Muscle layer of colon (tissue), 2 donors: ENCODE measurements around the gene CHMP5.

Experiments used
- H3K27ac ChIP-seq: one replicate; pipeline ENCODE4 v1.7.0; 2013; ENCODE audit warnings: low read depth, mild to moderate bottlenecking, low read length, moderate library complexity
- H3K27me3 ChIP-seq, 2 donors: one replicate each; pipeline ENCODE4 v1.7.0; 2013; ENCODE audit warnings: low read length in 2 of 2, mild to moderate bottlenecking in 2 of 2; ENCODE audit not compliant: insufficient read depth in 2 of 2, control insufficient read depth in 1 of 2
- H3K36me3 ChIP-seq: one replicate; pipeline ENCODE4 v1.7.0; 2013; ENCODE audit warnings: mild to moderate bottlenecking, low read length; ENCODE audit not compliant: insufficient read depth
- H3K4me1 ChIP-seq: one replicate; pipeline ENCODE4 v1.7.0; 2013; ENCODE audit warnings: mild to moderate bottlenecking, low read length; ENCODE audit not compliant: insufficient read depth
- H3K4me3 ChIP-seq, 2 donors: one replicate each; pipeline ENCODE4 v1.7.0; 2013; ENCODE audit warnings: low read length in 2 of 2, low read depth in 1 of 2, mild to moderate bottlenecking in 1 of 2, moderate library complexity in 1 of 2
- H3K9ac ChIP-seq: one replicate; pipeline ENCODE4 v1.7.0; 2013; ENCODE audit warnings: low read length
- H3K9me3 ChIP-seq: one replicate; pipeline ENCODE4 v1.7.0; 2013; ENCODE audit warnings: mild to moderate bottlenecking, low read length
- donor health status: abdominal sarcoma.
- donor health status: Adenocarcinoma of cecum.

CHMP5 gene

DNA sequence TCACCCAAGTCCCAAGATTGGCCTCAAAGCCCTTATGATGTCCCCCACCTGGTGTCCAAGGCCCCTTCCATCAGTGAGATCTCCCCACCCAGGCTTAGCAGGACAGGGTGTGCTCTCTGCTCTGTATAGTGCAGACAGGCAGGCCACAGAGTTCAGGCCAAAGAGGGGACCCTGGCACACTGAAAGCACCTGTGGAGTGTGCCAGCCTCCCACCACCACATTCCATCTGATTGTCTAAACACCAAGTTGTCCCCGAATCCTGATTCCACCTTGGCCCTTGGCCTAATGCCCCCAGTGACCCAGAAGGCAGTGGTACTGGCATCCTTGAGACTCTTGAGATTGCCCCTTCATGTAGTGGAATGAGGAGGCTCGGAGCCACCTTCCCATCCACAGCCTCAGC lies 19.5 kb upstream of the CHMP5 start:
- no peaks in the 10 kb centered on the region for H3K9me3 ChIP-seq
- no peak overlapping the region for H3K4me3 ChIP-seq
- no peak overlapping the region for H3K27ac ChIP-seq
- H3K36me3 ChIP-seq, result peaks cover 11% of the 10 kb centered on the region
- no peak overlapping the region for H3K9ac ChIP-seq
- H3K4me1 ChIP-seq, result no peaks in the 10 kb centered on the region
- no peaks in the 10 kb centered on the region for H3K27me3 ChIP-seq

DNA sequence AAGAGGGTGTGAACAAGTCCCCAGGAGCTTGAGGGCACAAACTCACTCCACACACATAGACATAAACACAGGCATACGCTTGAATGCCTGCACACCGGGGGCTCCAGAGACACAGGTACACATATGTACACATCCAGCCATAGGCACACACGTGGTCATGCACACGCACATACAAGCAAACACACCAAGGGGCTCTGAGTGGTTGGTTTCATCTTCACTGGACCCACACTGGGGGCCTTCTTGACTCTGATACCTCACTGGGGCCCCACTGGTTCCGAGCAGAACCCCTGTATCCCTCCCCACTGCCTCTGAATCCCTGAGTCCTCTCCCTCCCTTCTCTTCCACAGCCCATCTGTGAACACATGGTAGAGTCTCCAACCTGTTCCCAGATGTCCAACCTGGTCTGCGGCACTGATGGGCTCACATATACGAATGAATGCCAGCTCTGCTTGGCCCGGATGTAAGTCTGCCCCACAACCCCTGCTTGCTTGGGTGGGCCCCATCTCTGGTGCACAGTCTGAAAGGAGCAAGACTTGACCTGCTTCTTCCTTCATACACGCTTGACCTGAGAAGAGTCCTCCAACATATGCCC lies 18.5 kb upstream of the CHMP5 start:
- Histone ChIP-seq H3K36me3 (peaks cover 11% of the 10 kb centered on the region), H3K27ac (no peak overlapping the region), H3K27me3 (no peaks in the 10 kb centered on the region), H3K9ac (no peak overlapping the region), H3K4me3 (no peak overlapping the region), H3K9me3 (no peaks in the 10 kb centered on the region), H3K4me1 (no peaks in the 10 kb centered on the region)

DNA sequence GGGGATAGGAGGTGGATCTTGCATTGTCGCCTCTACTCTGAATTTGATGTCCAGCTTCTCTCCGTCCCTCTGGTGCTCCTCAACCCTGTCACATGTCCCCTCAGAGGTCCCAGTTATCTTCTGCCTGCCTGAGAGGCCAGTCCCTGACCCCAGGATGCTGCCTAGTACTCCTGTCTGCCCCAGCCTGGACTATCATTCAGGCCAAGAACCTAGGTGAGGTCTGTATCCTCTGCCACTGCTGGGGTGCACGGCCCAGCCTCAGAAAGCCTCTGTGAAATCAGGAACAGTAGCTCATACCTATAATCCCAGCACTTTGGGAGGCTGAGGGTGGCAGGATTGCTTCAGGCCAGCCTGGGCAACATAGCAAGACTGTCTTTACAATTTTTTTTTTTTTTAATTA lies 16.2 kb upstream of the CHMP5 start:
- Histone ChIP-seq H3K9ac (no peak overlapping the region), H3K4me1 (no peaks in the 10 kb centered on the region), H3K4me3 (no peak overlapping the region), H3K27me3 (no peaks in the 10 kb centered on the region), H3K27ac (no peak overlapping the region), H3K9me3 (no peaks in the 10 kb centered on the region), H3K36me3 (peaks cover 18% of the 10 kb centered on the region)

DNA sequence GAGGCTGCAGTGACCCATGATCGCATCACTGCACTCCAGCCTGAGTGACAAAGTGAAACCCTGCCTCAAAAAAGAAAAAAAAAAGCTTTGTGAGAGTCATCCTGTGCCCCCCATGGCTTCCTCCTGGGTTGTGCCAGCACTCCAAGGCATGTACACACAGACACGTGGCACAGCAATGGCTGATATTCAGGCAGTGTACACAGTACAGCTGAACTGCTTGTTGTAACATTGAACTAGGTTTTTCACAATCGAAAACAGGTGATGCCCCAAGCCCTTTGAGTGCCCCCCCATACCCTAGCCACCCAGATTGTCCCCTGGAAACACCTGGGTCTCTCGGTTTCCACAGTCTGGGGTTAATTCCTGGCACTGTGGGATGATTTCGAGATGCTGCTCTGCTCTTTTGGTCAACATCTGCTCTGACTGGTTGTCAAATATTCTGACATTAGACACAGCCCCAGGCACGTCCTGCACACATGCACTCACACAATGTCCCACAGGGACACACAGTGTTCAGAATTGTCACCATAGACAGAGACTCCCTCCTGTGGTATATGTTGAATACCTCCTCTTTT lies 15.7 kb upstream of the CHMP5 start:
- Histone ChIP-seq H3K9me3 (no peaks in the 10 kb centered on the region), H3K9ac (no peak overlapping the region), H3K4me1 (no peaks in the 10 kb centered on the region), H3K4me3 (no peak overlapping the region), H3K36me3 (peaks cover 18% of the 10 kb centered on the region), H3K27me3 (no peaks in the 10 kb centered on the region), H3K27ac (no peak overlapping the region)

DNA sequence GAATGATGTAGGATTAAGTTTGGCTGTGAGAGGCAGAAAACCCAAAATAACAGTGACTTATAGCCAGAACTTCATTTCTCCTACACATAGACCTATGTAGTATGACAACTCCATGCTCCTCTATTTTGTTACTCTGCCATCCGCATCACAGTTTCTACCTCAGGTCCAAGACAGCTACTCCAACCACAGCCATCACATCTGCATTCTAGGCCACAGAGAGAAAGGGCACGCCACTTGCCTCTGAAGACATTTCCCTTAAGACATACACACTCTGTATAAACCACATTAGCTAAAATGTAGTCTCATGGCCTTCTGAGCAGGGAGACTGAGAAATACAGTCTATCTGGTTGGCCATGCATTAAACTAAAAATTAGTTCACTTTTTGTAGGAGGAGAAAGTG lies 14.9 kb upstream of the CHMP5 start:
- no peaks in the 10 kb centered on the region for H3K9me3 ChIP-seq
- no peaks in the 10 kb centered on the region for H3K27me3 ChIP-seq
- H3K9ac ChIP-seq, result no peak overlapping the region
- peaks cover 26% of the 10 kb centered on the region for H3K36me3 ChIP-seq
- no peak overlapping the region for H3K4me3 ChIP-seq
- H3K27ac ChIP-seq, result no peak overlapping the region
- no peaks in the 10 kb centered on the region for H3K4me1 ChIP-seq

DNA sequence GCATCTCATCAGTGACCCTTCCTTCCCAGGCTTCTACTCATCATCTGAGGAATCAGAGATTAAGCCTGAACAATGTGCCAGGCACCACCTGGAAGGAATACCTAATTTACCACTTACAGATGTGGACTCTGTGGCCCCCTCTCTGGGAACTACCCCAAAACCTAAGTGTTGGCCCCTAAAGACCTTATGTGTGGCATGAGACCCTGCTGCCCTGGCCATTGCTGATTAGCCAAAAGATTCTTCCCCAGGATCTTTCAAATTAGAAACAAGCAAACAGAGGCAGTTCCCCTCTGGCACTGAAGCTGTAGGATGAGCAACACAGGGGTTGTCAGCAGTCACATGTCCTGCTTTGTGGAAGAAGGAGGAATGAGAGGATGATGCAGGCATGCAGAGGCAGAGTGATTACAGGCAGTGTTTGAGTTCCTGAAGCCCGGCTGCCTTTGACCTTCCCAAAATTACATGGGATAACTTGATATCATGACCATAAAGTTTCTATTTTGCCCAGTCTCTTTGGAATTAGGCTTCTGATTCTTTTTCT lies 14.3 kb upstream of the CHMP5 start:
- H3K4me3 ChIP-seq, result no peak overlapping the region
- no peaks in the 10 kb centered on the region for H3K9me3 ChIP-seq
- H3K36me3 ChIP-seq, result peaks cover 32% of the 10 kb centered on the region
- no peak overlapping the region for H3K9ac ChIP-seq
- H3K27ac ChIP-seq, result no peak overlapping the region
- H3K27me3 ChIP-seq, result no peaks in the 10 kb centered on the region
- H3K4me1 ChIP-seq, result no peaks in the 10 kb centered on the region

DNA sequence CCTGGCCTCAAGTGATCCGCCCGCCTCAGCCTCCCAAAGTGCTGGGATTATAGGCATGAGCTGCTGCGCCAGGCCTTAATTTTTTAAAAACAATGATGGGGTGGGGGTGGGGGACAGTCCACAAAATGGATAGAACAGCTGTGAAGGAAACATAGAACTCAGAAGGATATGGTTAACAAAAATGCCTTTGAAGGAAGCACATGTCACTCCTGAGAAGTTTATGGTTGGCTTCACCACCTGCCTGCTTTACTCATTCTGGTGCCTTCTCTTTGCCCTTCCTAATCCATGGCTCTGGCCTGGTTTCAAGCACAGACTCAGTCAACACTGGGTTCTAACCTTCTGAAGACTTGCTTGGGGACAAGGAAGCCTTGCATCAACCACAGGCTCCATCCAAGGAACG lies 10.6 kb upstream of the CHMP5 start:
- Histone ChIP-seq H3K4me1 (no peaks in the 10 kb centered on the region), H3K4me3 (no peak overlapping the region), H3K27ac (no peak overlapping the region), H3K27me3 (no peaks in the 10 kb centered on the region), H3K36me3 (peaks cover 50% of the 10 kb centered on the region), H3K9me3 (no peaks in the 10 kb centered on the region), H3K9ac (no peak overlapping the region)

DNA sequence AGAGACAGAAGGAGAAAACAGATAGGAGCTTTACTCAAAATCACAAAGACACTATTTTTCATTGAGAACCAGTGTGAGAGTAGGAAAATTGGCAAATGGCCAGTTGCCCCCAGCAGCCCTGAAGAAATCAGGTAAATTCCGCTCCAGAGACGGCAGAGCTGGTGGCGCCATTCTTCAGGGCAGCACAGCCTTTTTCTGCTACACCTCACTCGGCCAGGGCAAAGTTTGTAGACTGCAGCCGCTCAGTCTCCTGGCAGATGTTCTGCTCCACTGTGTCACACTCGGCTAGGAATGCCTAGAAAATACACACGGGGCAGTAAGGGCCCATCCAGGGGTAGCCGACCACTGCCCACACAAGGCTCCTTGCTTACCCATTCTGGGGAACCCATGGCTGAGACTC lies 9.8 kb upstream of the CHMP5 start:
- no peak overlapping the region for H3K27ac ChIP-seq
- H3K9ac ChIP-seq, result no peak overlapping the region
- no peak overlapping the region for H3K4me3 ChIP-seq
- peaks cover 58% of the 10 kb centered on the region for H3K36me3 ChIP-seq
- no peaks in the 10 kb centered on the region for H3K27me3 ChIP-seq
- no peaks in the 10 kb centered on the region for H3K4me1 ChIP-seq
- no peaks in the 10 kb centered on the region for H3K9me3 ChIP-seq

DNA sequence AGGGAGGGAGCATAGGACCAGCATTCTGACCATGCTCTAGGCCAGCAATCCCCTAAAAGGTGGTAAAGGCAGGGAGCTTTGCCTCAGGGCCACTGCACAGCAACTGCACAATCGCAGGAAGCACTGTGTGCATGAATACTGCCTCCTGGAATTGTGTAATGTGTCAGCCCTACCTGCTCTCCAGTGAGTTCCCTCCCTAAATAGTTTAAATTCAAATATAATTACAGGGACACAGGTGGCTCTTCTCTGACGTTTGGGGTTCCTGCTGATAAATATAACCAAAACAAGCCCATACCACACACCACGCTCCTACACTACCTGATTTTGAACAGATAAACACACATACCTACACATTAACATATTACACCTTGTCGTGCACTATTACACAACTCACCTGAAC lies 9.4 kb upstream of the CHMP5 start:
- H3K27ac ChIP-seq, result no peak overlapping the region
- H3K4me3 ChIP-seq, result no peak overlapping the region
- no peaks in the 10 kb centered on the region for H3K27me3 ChIP-seq
- peaks cover 62% of the 10 kb centered on the region for H3K36me3 ChIP-seq
- no peak overlapping the region for H3K9ac ChIP-seq
- no peaks in the 10 kb centered on the region for H3K9me3 ChIP-seq
- H3K4me1 ChIP-seq, result no peaks in the 10 kb centered on the region

DNA sequence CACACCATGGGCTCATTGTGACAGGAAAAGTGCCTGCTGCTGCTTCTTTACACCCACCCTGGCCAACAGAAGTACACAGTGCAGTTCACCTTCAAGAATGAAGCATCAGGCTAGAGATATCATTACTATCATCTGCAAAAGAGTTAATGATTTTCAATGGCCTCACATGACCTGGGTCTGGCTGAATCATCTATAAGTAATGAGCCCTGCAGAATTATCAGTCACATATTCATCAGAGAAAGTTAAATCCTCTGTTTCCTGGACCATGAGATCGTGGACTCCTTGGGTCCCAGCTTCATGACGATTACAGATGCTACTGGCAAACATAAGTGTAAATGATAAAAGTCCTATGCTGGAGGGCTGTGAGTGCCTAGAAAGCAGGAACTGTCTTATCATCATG lies 8.6 kb upstream of the CHMP5 start:
- no peak overlapping the region for H3K27ac ChIP-seq
- H3K4me1 ChIP-seq, result no peaks in the 10 kb centered on the region
- H3K36me3 ChIP-seq, result peaks cover 70% of the 10 kb centered on the region

DNA sequence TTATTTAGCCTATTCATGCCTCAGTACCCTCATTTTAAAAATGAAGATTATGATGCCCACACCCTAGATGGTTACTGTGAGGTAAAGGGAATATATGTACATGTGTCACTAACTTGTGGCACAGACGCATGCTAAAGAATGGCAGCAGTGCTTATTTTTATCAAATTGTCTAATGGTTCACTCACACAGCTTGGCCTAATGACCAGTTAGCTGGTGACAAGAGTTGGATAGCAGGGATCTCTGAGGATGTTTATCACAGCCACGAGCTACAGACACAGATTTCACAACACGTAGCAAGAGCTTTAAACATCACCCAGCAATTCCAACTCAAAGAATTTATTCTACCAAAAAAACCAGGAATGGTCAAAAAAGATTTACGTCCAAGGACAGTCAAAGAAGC lies 7.6 kb upstream of the CHMP5 start:
- no peaks in the 10 kb centered on the region for H3K27me3 ChIP-seq
- no peak overlapping the region for H3K27ac ChIP-seq
- H3K9ac ChIP-seq, result no peak overlapping the region
- peaks cover 76% of the 10 kb centered on the region for H3K36me3 ChIP-seq
- H3K9me3 ChIP-seq, result no peaks in the 10 kb centered on the region
- H3K4me1 ChIP-seq, result no peaks in the 10 kb centered on the region
- no peak overlapping the region for H3K4me3 ChIP-seq

More for the DNA sequence above, 8.6 kb upstream of the CHMP5 start:
- no peak overlapping the region for H3K4me3 ChIP-seq
- no peak overlapping the region for H3K9ac ChIP-seq
- H3K27me3 ChIP-seq, result no peaks in the 10 kb centered on the region
- H3K9me3 ChIP-seq, result no peaks in the 10 kb centered on the region

DNA sequence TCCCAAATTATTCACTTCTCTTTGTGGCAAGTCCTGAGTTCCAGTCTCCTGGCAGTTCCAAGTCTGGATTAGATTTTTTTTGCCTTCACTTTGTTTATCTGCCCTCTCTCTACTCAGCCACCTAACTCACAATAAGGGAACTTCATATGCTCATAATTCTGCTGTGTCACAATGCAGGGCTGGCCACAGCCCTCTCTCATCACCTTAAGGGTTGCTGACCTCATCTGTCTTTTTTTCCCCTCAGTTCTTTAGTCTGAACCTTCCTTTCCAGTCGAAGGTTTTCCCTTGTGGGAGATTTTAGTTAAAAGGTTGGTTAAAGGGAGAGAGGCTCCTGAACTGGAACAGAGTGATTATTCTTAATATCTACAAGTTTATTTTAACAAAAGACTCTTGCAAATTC lies 4.5 kb upstream of the CHMP5 start:
- Histone ChIP-seq H3K4me1 (peaks cover 12% of the 10 kb centered on the region), H3K36me3 (peaks cover 57% of the 10 kb centered on the region), H3K4me3 (no peak overlapping the region), H3K9me3 (no peaks in the 10 kb centered on the region), H3K27me3 (no peaks in the 10 kb centered on the region), H3K9ac (no peak overlapping the region), H3K27ac (no peak overlapping the region)
